Renal cortical epithelial cell (primary cell): ENCODE measurements around the gene SLC66A3. TPM values are rescaled to one million over a fixed set of nuclear protein-coding genes. Genes with fewer than 3 reads are reported as not detected.

Experiments
- DNase-seq: peaks from one replicate; pipeline ENCODE4 v3.0.0-alpha.2; 2011; ENCODE audit warnings: low read depth
- total RNA-seq: library from RNA; depleted of rRNA; stranded (reverse); fragments of >200 nt; gene quantifications from 2 replicates; pipeline ENCODE4 v1.2.3, GENCODE V29; 2014

The SLC66A3 gene
- total RNA-seq, 1 donor from 2014 or later: 36.1 TPM

DNA sequence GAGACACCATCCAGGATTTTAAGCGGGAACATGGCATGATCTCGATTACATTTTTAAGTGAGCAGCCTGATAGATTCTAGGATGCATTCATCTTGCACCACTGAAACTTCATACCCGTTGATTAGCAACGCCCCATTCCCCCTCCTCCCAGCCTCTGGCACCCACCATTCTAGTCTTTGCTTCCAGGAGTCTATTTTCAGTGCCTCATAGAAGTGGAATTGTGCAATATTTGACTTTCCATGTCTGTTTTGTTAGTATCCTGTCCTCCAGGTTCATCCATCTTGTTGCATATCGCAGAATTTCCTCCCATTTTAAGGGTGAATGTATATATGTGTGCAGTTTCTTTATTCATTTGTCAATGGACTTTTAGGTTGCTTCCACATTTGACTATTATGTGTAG, 20.9 kb upstream of the SLC66A3 start:
- DNase-seq: no peak

DNA sequence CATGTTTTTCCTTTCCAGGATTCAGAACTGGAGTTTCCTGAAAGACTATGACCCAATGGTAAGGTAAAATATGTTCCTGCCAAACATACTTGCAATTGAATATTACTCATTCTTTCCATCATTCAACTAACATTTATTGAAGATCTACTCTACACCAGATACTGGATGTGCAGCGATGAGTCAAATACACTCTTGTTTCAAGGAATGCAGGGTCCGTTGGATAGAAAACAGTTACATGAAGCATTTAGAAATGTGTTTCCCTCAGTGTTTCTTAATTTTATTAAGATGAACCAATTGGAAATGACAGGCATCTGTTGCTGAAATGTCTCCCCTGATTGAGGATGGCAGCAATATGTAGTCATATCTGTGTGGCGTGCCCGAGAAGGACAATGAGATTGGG, 14.8 kb upstream of the SLC66A3 start:
- no peak for DNase-seq

DNA sequence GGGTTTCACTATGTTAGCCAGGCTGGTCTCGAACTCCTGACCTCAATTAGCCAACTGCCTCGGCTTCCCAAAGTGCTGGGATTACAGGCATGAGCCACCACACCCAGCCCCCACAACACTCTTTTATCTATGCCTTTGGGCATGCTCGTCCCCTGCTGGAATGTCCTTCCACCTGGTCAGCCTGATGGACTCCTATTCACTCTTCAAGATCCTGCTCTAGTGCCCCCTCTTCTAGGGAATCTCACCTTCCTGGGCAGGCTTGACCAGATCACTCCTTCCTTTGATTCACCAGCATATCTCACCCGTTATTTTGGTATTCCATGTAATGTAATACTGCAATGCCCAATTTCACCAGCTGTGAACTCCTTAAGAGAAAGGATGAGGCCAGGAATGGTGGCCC, 13.9 kb upstream of the SLC66A3 start:
- no peak for DNase-seq

GRCh38 chr2:11142330-11142729, 12.9 kb upstream of the SLC66A3 start:
- DNase-seq: no peak

- no peak for DNase-seq
Observed at GRCh38 chr2:11142987-11143386, 12.3 kb upstream of the SLC66A3 start.

- no peak for DNase-seq
Observed at GRCh38 chr2:11144077-11144737, 11.1 kb upstream of the SLC66A3 start.

- no peak for DNase-seq
Observed at GRCh38 chr2:11144738-11145079, 10.6 kb upstream of the SLC66A3 start.

DNA sequence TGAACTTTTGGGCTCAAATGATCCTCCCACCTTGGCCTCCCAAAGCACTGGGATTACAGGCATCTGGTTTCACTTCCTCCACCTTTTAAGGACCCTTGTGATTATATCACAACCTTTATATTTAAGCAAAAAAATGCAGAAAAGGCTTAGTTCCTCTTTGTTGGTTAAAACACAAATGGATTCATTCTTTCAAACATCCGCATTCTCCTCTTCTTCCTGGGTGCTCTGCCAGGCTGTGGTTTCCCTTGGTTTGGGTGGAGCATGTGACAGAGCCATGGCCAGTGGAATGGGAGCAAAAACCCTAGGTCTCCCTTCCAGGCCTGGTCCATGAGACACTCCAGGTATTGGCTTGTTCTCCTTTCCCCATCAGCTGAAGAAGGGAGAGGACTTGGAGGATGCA, 9.9 kb upstream of the SLC66A3 start:
- no peak for DNase-seq

- no peak for DNase-seq
Observed at GRCh38 chr2:11146076-11146475, 9.2 kb upstream of the SLC66A3 start.

GRCh38 chr2:11147263-11147662, 8.0 kb upstream of the SLC66A3 start:
- DNase-seq: no peak

- no peak for DNase-seq
Observed at GRCh38 chr2:11152591-11152990, 2.7 kb upstream of the SLC66A3 start.

DNA sequence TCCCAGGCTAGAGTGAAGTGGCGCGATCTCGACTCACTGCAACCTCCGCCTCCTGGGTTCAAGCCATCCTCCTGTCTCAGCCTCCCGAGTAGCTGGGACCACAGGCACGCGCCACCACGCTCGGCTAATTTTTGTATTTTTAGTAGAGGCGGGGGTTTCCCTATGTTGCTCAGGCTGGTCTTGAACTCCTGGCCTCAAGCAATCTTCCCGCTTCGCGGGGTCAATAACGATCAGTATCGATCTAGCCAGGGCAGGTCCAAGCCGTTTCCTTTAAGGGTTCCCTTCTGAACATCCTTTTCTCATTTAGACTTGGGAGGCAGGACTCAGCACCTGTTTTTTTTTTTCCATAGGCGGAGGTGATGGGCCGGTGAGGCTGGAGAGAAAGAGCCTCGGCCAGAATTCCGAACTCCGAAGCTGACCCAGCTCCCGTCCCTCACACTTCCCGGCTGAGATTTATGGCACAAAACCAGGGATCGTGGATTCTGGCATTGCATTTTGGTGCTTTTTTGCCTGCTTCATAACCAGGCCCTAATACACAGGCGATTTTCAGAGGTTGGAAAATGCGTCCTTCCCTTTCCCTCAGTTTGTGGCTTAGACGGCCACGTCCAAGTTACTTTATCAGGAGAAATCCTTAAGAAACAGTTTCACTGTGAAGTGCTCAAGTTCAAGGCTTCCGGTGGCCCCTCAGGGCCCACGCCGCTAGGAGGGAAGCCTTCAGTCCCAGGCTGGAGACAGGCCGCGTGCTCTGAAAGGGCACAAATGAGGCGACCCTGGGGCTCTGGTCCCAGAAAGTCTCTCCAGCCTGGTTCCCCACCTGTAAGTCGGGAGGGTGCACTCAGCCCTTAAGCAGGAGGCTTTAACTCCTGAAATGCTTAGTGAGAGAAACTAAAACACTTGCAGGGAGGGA, 998 bp upstream of the SLC66A3 start:
- peak; percentile 3 for DNase-seq

- peak; percentile 77 for DNase-seq
Observed at GRCh38 chr2:11154923-11155380, 315 bp upstream of the SLC66A3 start.

DNA sequence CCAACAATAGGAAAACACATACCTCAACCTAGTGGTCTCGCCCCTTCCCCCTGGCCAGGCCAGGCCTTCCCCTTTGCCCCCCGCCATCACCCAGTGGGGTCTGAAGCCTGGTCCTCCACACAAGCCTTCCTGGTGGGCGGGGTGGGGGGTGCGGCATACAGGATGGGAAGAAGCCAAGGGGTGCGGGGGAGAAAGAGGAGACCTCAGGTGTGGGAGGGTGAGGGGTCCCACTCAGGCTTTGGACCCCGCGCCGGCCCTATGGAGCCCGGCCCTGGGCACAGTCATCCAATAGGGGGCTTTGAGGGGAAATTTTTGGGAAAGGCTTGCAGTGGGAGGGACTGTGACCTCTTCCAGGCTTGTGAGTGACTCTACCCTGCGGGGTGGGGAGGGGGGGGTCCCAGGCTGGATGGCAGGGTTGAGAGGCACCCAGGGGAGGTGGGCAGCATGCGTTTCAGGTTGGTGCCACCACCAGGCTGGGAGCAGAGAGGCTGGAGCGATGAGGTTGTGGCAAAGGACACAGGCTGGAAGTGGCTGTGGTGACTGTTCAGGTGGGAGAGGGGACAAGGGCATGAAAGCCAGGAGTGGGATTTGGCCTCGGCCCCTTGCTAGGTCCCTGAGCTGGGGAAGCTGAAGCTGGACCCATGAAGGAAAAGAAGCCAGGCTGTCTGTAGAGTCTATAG, 1.3 kb downstream of the SLC66A3 start:
- DNase-seq: no peak

- no peak for DNase-seq
Observed at GRCh38 chr2:11157296-11157695, 2.0 kb downstream of the SLC66A3 start.

- DNase-seq: no peak
Observed at GRCh38 chr2:11157731-11158130, 2.5 kb downstream of the SLC66A3 start.

DNA sequence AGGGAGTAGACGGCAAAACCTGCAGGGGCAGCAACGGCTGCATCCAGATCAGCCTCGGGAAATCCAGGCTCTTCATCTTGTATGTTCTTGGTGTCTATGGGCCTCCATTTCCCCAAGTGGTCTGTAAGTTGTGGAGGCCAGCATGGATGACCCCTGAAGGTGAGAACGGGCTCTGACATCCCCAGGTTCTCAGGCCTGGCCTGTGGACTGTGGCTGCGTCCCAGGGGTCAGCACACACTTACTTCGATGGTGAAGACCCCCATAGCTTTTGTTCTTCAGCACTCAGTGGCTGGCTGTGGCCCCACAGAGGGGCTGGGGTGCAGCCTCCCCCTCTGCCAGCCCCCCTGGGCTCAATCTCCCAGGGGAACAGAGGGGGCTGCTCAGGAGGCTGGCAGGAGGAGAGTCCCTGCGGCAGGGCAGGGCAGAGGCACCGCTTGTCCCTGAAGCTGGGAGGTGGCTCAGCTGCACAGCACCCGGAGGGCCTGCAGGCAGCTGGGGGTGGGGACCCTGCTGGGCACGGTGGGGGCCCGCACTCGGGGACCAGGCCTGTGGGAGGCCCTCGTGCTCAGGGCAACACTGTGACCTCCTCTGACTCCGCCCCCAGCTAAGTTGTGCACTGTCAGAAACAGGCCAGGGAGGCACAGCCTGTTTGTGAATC, 3.8 kb downstream of the SLC66A3 start:
- DNase-seq: no peak

DNA sequence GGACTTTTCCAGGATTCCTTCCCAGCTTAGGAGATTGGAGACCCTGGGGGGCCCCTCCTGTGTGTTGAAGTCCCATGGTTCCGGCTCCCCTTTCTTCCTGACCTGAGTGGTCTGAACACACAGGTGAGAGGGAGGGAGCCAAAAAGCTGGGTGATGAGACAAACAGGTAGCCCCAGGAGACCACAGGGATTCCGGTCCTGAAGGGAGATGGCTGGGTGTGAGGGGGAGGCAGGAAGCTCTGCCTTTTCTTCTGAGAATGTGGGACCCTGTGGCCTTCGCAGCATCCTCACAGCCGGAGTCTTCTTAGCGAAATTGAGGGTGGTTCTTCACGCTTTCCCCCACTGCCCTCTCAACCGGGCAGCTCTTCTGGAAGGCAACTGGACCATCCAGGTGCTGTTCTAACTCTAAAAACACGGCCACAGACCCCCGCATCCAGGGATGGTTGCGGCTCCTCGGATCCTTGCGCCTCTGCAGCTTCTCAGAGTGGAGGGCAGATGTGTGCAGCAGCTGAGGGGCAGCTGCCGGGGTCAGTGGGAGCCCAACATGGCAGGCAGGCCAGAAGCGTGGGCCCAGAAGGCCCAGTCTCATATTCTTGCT, 4.4 kb downstream of the SLC66A3 start:
- DNase-seq: no peak

- no peak for DNase-seq
Observed at GRCh38 chr2:11160256-11160655, 5.0 kb downstream of the SLC66A3 start.

DNA sequence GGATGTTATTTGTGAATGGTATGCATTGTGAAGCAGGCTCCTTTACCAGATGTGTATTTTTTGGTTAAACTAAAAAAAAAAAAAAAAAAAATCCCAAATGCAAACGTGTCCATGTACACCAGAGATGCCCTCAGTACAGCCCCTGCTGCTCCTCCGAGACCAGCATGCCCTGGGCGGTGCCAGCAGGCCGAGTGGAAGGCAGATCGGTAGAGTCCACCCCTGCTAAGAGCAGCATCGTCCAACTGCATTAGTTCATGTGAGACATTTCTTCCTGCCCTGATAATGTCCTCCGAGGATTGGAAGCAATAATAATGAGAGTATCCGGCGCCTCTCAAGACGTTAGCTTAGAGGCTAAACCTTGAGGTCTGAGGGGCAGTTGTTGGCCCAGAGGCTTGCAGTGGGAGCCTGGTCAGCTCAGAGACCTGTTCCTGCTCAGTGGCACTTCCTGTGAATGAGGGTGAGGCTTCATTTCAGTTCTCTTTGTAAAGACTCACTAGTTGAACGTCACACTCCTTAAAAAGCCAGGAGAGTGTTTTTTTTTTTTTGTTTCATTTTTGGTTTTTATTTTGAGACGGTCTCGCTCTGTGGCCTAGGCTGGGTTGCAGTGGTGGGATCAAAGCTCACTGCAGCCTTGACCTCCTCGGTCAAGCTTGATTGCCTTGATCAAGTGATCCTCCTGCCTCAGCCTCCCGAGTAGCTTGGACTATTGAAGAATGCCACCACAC, 5.6 kb downstream of the SLC66A3 start:
- no peak for DNase-seq

- DNase-seq: no peak
Observed at GRCh38 chr2:11161747-11162146, 6.5 kb downstream of the SLC66A3 start.
